Measurements from ENCODE around the gene VPS35L.

Gene VPS35L

GRCh38 chr16:19698480-19699465 lies 143.3 kb downstream of the VPS35L start:
- DNase-seq, result no peak

- no peak for DNase-seq
Measured at GRCh38 chr16:19699472-19699871, 144.0 kb downstream of the VPS35L start.

- no peak for DNase-seq
Measured at GRCh38 chr16:19700319-19700781, 144.8 kb downstream of the VPS35L start.

GRCh38 chr16:19701091-19701490 lies 145.6 kb downstream of the VPS35L start:
- no peak for DNase-seq

- no peak for DNase-seq
Measured at GRCh38 chr16:19703172-19703889, 147.8 kb downstream of the VPS35L start.

- peak; percentile 45 for DNase-seq
Measured at GRCh38 chr16:19704321-19705145, 149.0 kb downstream of the VPS35L start.

GRCh38 chr16:19705146-19705501 lies 149.6 kb downstream of the VPS35L start:
- no peak for DNase-seq

GRCh38 chr16:19705843-19706242 lies 150.3 kb downstream of the VPS35L start:
- DNase-seq, result no peak

GRCh38 chr16:19706846-19707245 lies 151.3 kb downstream of the VPS35L start:
- no peak for DNase-seq

- no peak for DNase-seq
Measured at GRCh38 chr16:19707569-19708295, 152.2 kb downstream of the VPS35L start.

GRCh38 chr16:19708296-19709205 lies 153.0 kb downstream of the VPS35L start:
- DNase-seq, result no peak

GRCh38 chr16:19709381-19710136 lies 154.1 kb downstream of the VPS35L start:
- no peak for DNase-seq

- DNase-seq, result no peak
Measured at GRCh38 chr16:19710191-19710908, 154.8 kb downstream of the VPS35L start.

GRCh38 chr16:19710991-19711545 lies 155.6 kb downstream of the VPS35L start:
- no peak for DNase-seq

- no peak for DNase-seq
Measured at GRCh38 chr16:19711643-19712042, 156.1 kb downstream of the VPS35L start.

GRCh38 chr16:19712418-19713058 lies 157.0 kb downstream of the VPS35L start:
- no peak for DNase-seq

GRCh38 chr16:19713697-19714096 lies 158.2 kb downstream of the VPS35L start:
- DNase-seq, result no peak

GRCh38 chr16:19715566-19715965 lies 160.1 kb downstream of the VPS35L start:
- no peak for DNase-seq

GRCh38 chr16:19716183-19716582 lies 160.7 kb downstream of the VPS35L start:
- DNase-seq, result no peak
